Stimulated activated CD8-positive, alpha-beta memory T cell treated with anti-CD3 and anti-CD28 coated beads, Interleukin-4, amount 100 ng/mL, for 24 hours (primary cell): ENCODE results near the gene PCTP.

ENCODE experiments used
- DNase-seq: peaks from one replicate; pipeline ENCODE4 v3.0.0-alpha.2; 2020; ENCODE audit warnings: low read depth

The PCTP gene

DNA sequence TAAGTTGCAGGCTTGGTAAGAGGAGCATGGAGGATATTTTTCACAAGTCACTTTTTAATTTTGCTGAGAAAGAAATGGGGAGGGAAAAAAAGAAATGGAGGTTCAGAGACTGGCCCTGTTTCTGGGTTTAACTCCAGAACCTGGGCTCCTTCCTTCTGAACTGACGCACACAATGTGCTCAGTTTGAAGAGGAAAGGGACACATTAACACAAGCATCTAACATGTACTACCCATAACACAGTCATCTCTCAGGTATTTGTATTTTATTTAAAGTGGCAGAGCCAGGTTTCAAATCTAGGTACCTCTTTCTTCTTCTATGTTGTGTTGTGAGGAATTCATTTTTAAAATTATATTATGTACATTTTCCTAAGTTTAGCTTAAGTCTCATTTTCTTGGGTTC, 22.9 kb upstream of the PCTP start:
- no peak for DNase-seq

DNA sequence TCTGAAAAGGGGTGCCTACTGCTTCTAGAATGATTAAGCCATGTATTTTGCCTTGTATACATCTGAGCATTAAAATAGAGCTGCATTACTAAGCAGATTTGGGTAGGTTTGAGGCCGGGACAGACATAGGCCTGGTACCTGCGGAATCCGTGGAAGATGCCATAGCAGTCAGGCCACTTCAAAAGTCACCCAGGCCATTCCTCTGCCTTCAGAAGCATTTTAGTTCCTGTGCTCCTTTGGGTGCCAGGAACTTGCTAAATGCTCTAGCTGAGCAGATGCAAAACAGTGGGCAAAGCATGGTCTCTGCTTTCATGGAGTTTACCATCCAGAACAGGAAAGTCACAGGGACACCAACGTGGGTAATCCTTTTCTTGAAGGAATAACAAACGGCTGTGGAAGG, 22.5 kb upstream of the PCTP start:
- DNase-seq = no peak

DNA sequence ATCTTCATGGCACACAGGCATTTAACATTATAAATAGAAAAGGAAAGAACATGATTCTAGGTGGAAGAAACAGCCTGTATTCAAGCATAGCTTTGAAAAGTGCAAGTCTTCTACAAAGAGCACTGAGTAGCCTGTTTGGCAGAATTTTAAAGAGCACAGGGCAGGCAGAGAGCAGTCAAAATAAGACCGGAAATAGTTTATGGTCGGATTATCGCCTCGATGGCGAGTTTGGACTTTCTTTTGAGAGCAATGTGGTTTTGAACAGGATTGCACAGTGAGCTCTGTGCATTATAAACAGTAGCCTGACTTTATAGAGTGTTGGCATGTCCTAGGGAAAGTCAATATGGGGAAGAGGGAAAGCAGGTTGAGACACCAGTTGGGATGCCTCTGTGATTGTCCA, 22.0 kb upstream of the PCTP start:
- no peak for DNase-seq

DNA sequence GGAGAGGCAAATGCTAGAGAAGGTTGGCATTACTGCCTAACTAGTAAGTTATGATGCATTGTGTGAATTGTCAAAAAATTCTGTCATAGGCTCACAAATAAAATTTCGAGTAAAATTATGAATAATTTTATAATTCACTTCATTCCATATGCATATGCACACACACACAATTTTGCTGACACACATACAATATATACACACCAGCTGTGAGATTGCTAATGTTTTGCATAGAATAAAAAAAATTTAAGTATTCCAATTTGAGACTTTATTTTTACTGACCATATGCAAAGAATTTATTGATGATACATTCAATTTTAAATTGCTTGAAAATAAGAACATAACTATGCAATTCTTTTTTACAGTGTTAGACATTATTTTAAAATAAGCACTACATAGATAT, 21.4 kb upstream of the PCTP start:
- DNase-seq = no peak

DNA sequence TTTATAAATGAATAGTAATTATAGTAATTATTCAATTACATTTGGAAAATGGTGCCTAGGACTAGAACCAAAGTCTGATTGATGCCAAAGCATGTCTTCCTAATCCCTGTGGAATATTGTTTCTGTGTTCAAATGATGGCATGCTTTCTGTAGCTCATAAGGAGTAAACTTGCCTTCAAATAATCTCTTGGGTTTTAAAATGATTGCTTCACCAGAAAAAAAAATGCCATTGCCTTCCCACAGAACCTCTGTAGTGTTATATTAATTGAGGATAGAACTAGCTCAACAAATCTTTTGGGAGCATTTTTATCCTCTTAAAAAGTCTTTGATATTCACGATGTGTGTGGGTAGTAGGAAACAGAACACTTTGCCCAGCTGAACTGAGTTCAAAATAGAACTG, 20.5 kb upstream of the PCTP start:
- DNase-seq = no peak

DNA sequence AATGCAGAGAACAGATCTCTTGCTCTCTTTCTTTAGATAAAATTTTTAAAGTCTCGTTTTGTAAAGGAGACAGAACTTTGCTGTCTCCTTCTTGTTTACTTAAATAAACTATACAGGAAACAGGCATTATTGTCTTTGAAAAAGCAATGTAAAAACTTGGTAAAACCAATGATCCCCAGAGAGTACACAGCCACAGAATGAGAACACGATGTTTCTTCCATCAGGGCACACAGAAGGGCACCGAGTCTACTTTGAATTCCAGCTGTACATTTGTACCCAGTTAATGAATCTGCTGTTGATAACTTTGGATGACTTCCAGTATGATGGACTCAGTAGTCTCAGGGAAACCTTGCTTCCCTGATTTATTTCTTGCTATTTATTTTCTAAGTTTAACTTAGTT, 20.0 kb upstream of the PCTP start:
- no peak for DNase-seq

DNA sequence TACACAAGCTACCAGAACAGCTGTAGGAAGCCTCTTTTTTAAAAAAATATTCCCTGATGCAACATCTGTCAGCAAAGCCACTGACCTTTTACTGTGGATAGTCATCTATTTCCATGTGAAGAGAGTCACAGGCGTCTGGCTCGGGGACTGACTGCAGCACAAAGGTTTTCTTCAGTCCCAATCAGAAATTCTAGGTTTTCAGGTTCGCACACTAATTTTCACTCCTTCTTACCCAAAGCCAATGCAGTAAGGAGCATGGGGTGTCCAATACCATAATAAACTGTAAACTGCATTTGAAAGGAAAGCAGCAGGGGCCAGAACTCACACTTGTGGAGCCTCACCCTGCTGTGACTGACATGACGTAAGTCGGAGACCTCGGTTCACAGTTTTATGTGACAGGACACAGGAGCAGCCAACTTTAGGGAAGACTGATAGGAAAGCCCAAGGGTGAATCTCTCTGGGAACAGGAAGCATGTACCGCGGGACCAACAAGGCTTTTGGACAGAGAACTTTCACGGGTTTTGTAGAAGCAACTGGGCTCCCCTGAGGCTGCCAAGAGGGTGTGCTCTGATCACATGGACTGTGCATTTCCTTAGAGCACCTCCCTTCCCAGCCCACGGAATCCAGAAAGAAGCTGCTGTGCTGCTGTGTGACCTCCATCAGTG, 19.1 kb upstream of the PCTP start:
- DNase-seq = no peak

DNA sequence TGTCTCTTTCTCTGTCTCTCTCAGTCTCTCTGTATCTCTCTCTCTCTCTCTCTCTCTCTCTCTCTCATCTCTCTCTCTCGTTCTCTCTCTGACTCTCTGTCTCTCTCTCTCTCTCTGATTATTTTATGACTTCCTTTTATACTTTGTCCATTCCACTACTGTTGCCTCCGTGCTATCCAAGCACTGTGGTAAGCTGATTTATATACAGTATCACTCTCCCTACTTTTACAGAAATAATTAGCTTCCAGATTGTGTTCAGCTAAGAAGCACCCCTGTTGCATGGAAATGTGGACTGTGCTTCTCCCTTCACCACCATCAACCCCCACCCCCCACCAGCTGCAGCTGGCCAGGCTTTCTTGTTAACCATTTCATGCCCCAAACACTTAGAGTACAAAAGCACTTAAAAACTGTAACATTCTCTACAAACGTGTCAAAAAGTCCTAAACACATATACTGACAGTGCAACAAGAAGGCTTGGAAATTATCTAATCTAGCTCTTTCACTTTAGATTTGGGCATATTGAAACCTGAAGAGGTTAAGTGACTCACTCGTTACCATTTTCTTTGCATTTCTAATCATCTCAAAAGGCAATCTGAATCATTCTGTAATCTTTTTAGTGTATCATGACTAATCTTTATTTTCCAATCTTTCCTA, 16.6 kb upstream of the PCTP start:
- no peak for DNase-seq

DNA sequence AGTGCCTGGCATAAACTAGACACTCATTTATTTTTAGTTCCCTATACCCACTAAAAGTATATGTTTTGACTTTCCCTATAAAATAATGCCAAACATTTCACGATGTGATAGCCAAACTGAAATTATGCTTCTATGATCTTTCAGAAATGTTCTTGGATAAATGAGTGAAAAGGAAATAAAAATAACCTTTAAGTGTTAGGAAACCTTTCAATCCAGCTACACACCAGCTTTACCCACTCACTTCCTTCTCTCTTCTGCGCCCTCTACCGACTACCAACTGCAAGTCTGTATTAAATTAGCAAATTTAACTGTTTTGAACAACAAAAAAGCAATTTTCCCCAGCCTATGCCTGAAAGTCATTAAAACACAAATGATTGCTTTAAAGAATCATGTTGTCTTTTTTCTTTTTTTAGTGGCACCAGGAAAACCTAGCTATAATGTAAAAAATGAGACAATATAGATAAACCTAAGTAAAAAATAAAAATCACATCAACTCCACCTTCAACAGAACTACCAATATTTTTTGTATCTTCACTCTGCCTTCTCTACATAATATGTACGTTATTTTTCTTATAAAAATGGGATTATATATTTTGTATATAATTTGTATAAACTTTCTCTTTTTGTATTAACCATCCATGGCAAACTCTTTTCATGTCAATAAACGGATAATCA, 15.0 kb upstream of the PCTP start:
- no peak for DNase-seq

DNA sequence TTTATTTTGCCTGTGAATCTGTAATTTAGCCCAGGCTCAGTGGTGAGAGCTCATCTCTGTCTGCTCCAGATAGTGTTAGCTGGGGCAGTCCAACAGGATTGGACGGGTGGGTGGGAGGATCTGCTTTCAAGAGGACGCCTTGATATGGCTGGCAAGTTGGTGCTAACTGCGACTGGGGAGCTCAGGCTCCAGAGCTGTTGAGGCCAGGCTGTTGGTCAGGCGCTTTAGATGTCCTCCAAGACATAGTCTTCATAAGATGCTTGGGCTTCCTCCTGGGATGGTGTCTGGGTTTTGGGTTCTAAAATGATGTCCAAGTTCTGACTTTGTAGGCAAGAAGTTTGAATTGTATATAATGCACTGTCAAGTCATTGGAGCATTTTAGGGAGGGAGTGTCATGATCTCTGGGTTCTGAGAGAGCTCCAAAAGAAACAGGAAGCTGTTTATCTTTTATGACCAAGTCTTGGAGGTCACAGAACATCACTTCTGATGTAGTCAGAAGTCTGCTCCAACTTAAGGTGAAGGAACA, 12.8 kb upstream of the PCTP start:
- DNase-seq = no peak

DNA sequence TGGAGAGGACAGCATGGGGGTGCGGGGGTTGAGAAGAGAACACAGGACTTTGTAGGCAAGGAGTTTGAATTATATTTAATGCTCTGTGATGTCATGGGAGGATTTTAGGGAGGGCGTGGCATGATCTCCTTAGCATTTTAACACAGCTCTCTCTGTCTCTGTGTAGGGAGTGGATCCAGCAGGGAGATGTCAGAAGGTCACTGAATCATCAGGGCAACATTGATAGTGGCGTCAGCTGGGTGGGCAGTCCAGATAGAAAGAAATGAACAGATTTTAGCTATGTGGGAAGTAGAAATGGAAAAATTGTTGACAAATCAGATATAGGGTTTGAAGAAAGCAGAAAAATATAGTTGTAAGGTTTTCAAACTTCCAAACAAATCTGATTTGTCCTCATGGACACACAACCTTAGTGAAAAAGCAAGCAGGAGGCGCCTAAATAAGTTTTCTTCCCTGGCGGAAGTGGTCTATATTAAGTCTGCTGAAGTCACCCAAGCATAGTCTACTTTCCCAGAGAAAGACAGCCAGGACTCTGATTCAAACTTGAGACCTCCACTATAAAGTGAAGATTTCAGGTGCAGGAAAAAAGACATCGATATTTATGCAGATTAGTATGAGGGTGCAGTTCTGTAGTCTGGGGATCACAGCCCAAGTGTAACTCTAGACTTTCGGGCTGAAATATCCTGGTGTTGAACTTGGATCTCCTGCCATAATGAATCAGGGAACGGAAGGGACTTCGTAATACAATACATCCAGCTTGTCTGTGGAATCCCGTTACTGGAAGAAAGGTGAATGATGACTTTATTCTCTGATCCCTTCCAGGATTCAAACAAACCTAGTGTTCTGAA, 10.1 kb upstream of the PCTP start:
- DNase-seq = no peak

DNA sequence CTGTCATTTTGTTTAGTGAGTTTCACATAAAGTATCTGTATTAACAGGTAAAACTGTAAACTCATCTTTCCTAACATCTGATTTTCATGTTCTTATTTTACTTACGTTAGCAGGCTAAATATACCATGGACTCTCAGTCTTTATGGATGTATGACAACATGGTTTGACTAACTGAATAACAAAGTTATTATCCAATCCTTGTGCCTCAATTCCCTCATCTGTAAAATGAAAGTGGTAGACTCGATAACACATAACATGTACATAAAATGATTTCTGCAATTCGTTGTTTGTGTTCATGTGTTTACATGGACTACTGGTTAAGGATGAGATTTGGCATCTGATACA, 9.5 kb upstream of the PCTP start:
- DNase-seq = no peak

DNA sequence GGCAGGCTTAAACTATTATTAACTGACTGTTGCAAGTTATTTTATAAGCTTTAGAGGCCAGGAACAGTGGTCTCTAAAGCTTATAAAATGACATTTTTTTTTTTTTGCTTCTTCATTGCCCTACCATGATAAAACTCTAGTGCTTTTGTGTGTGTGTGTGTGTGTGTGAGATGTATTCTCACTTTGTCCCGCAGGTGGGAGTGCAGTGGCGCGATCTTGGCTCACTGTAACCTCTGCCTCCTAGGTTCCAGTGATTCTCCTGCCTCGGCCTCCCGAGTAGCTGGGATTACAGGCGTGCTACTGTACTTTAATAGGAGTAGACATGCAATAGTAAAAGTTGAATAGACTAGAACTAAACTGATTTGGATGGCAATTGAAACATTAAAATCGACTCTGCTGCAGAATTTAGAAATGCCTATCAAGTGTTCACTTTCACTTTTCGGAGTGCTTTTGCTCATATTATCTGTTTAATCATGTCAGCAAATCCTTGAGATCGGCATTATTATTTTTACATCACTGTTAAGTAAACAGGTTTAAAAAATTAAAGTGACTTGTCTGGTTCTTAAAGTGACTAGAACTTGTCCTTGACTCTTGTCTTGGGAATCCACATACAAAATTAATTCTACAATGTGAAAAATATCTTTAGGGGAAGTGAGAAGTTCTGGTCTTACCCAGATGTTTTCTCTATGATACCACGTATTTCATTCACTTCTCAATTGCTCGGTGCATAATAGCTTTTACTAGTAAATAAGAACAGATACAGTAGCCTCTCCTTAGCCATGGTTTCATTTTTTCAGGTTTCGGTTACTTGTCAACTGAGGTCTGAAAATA, 8.4 kb upstream of the PCTP start:
- no peak for DNase-seq

DNA sequence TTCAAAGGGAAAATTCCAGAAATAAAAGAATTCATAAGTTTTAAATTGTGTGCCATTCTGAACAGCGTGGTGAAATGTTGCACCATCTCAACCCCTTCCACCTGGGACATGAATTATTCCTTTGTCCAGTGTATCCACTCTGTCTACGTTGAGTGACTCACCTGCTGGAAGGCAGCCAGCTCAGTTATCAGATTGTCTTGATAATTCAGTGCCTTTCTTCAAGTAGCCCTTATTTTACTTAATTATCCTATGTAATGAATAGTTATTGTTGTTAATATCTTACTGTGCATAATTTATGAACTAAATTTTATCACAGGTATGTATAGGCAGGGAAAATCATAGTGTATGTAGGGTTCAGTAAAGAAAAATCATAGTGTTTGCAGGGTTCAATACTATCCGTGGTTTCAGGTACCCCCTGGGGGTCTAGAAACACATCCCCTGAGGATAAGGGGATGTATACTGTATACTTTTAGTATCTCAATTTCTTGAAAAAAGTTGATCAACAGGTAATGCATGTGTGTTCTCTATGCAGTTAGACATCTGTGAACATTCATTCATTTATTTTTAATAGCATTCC, 7.7 kb upstream of the PCTP start:
- DNase-seq = no peak

DNA sequence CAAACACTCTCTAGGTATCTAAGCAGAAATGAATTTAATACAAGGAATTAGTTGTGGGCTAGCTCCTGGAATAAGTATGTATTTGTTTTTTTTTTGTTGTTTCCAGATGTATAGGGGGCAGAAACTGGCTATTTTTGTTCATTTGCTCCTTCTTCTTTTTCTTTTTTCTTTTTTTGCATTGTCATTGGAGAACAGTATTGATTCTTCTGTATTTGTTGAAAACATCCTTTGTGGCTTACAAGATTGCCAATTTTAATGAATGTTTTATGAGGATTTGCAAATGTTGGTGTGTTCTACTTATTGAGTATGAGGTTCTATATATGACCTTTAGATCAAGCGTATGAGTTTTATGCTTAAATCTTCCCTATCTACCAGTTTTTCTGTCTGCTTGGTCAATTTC, 5.6 kb upstream of the PCTP start:
- DNase-seq = no peak

DNA sequence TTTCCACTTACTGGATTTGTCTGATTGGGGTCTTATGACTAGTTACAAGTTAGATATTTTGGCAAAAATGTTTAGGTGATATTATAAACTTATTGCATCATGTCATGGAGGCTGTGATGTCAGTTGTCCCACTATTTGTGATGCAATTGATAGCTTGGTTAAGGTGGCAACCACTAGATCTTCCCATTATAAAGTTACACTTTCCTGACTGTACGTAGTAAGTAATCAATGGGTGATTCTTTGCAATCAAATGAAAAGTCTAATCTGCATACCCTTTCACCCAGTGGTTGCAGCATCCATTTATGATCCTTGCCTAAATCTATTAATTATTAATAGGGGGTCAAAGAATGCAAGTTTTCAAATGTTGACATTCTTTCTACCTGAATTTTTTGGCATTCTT, 4.4 kb upstream of the PCTP start:
- no peak for DNase-seq

DNA sequence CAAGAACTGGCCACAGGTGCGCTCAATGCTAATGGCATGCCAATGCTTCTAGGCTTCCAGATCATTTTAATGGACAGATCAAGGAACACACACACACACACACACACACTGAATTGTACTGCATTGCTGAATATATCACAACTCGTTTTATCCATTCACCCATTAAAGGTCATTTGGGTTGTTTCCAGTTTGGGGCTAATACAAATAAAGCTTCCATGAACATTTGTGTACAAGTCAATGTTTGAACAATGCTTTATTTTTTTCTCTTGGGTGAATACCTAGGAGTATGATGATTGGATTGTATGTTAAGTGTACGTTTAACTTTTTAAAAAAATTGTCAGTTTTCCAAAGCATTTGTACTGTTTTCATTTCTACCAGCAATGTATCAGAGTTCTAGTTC, 3.6 kb upstream of the PCTP start:
- no peak for DNase-seq

DNA sequence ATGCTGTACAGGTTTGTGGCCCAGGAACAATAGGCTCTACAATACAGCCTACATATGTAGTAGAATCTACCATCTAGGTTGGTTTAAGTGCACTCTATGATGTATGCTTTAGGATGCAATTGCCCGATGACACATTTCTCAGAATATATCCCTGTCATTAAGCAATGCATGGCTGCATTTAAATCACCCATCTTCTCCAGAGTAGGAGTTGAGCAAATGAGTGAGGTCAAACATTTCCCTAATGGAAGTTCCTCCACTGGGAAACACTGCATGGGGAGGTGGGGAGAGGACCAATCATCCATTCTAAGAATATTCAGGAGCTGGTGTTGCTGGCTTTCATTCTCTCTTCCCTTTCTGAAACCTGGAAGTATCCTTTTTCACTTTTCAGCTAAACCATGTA, 2.0 kb upstream of the PCTP start:
- no peak for DNase-seq

DNA sequence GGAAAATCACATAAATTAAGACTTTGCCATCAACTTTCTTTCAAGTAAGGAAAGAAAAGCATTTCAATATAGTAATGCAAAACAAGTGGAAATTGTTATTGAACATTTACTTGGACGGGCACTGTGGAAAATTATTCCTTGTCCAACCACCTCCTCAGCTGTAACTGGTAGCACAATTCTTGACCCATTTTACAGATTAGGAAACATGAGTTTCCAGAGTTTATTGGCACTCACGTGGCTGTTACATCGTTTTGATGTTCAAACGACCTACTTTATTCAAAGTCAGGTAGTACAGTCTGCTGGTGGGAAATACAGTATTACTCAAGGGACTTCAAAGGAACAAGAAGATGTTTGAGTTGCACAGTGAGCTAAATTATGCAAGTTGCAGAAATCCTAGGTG, 866 bp upstream of the PCTP start:
- DNase-seq = no peak

DNA sequence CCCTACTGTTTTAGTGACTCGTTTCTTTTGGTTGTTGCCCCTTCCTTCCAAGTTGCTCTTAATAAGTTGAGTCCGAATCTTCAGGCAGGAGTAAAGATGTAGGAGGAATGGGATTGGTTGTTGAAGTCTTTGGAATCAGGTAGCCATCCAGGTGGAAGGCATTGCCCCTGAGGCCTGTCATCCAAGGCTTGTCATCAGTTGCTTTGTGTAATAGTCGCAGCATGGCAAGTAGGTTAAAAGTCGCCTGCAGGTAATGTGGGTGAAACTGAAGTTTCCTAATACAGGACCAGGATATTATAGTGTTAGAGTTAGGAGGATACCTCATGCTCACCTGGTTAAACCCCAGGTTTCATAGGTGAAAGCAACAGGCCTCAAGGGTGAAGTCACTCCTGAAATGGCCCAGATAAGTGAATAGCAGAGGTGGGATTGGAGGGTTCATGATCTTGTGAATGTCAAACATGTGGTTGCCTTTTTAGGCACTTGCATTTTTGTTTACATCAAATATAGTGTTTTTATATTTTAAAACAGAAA, 934 bp downstream of the PCTP start:
- DNase-seq = no peak

DNA sequence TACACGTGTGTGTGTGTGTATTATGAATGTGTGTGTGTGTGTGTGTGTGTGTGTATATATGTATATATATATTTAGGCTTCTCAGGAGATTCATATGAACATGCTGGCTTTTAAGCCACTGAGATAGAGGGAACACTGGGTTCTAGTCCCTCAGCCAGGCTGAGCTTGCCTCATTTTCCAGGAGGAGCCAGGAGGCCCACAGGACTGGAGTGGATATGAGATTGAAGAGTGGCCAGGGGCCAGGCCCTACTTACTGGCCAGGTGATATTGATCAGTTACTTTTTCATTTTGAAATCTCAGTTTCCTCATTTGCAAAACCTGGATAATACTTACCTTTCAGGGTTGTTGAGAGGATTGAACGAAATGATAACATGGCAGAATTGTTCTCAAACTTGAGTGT, 5.8 kb downstream of the PCTP start:
- DNase-seq = no peak
